Measurements from ENCODE around the gene L3MBTL4.

Gene L3MBTL4

GRCh38 chr18:6257950-6258349 lies 156.8 kb downstream of the L3MBTL4 start:
- H3K4me3 ChIP-seq (ENCODE audit: low read depth, low read length): no peak overlapping the region

- H3K4me3 ChIP-seq (ENCODE audit: low read depth, low read length): no peak overlapping the region
Measured at GRCh38 chr18:6256521-6256920, 158.2 kb downstream of the L3MBTL4 start.

- no peak overlapping the region for H3K4me3 ChIP-seq (ENCODE audit: low read depth, low read length)
Measured at GRCh38 chr18:6255886-6256285, 158.8 kb downstream of the L3MBTL4 start.

- H3K4me3 ChIP-seq (ENCODE audit: low read depth, low read length): no peak overlapping the region
Measured at GRCh38 chr18:6255116-6255705, 159.5 kb downstream of the L3MBTL4 start.

- H3K4me3 ChIP-seq (ENCODE audit: low read depth, low read length): no peak overlapping the region
Measured at GRCh38 chr18:6254456-6254855, 160.3 kb downstream of the L3MBTL4 start.

- no peak overlapping the region for H3K4me3 ChIP-seq (ENCODE audit: low read depth, low read length)
Measured at GRCh38 chr18:6251084-6251483, 163.6 kb downstream of the L3MBTL4 start.

- no peak overlapping the region for H3K4me3 ChIP-seq (ENCODE audit: low read depth, low read length)
Measured at GRCh38 chr18:6249788-6250187, 164.9 kb downstream of the L3MBTL4 start.

GRCh38 chr18:6249170-6249569 lies 165.5 kb downstream of the L3MBTL4 start:
- no peak overlapping the region for H3K4me3 ChIP-seq (ENCODE audit: low read depth, low read length)

- no peak overlapping the region for H3K4me3 ChIP-seq (ENCODE audit: low read depth, low read length)
Measured at GRCh38 chr18:6248017-6248416, 166.7 kb downstream of the L3MBTL4 start.

- H3K4me3 ChIP-seq (ENCODE audit: low read depth, low read length): no peak overlapping the region
Measured at GRCh38 chr18:6242004-6242403, 172.7 kb downstream of the L3MBTL4 start.

- H3K4me3 ChIP-seq (ENCODE audit: low read depth, low read length): no peak overlapping the region
Measured at GRCh38 chr18:6239716-6240115, 175.0 kb downstream of the L3MBTL4 start.

GRCh38 chr18:6236258-6236657 lies 178.5 kb downstream of the L3MBTL4 start:
- no peak overlapping the region for H3K4me3 ChIP-seq (ENCODE audit: low read depth, low read length)

- no peak overlapping the region for H3K4me3 ChIP-seq (ENCODE audit: low read depth, low read length)
Measured at GRCh38 chr18:6222271-6222670, 192.4 kb downstream of the L3MBTL4 start.

- H3K4me3 ChIP-seq (ENCODE audit: low read depth, low read length): no peak overlapping the region
Measured at GRCh38 chr18:6221602-6222014, 193.1 kb downstream of the L3MBTL4 start.

GRCh38 chr18:6220129-6220528 lies 194.6 kb downstream of the L3MBTL4 start:
- no peak overlapping the region for H3K4me3 ChIP-seq (ENCODE audit: low read depth, low read length)

- no peak overlapping the region for H3K4me3 ChIP-seq (ENCODE audit: low read depth, low read length)
Measured at GRCh38 chr18:6219116-6219717, 195.5 kb downstream of the L3MBTL4 start.

- no peak overlapping the region for H3K4me3 ChIP-seq (ENCODE audit: low read depth, low read length)
Measured at GRCh38 chr18:6215888-6216287, 198.8 kb downstream of the L3MBTL4 start.

- no peak overlapping the region for H3K4me3 ChIP-seq (ENCODE audit: low read depth, low read length)
Measured at GRCh38 chr18:6211174-6211504, 203.6 kb downstream of the L3MBTL4 start.

GRCh38 chr18:6210349-6211173 lies 204.2 kb downstream of the L3MBTL4 start:
- no peak overlapping the region for H3K4me3 ChIP-seq (ENCODE audit: low read depth, low read length)

- H3K4me3 ChIP-seq (ENCODE audit: low read depth, low read length): no peak overlapping the region
Measured at GRCh38 chr18:6207941-6208340, 206.8 kb downstream of the L3MBTL4 start.

GRCh38 chr18:6207116-6207515 lies 207.6 kb downstream of the L3MBTL4 start:
- no peak overlapping the region for H3K4me3 ChIP-seq (ENCODE audit: low read depth, low read length)

- H3K4me3 ChIP-seq (ENCODE audit: low read depth, low read length): no peak overlapping the region
Measured at GRCh38 chr18:6205706-6206105, 209.0 kb downstream of the L3MBTL4 start.

Measured in iPS-11a (cell line).